MM.1S (cell line): ENCODE data around the gene NLRP11.

Source experiments
- DNase-seq: peaks from one replicate; pipeline ENCODE4 v3.0.0-alpha.2; 2015
- H2AFZ ChIP-seq: fragments of 300-600 bp; sonication (generic); 2 replicates; pipeline ENCODE4 v1.6.0; 2016; ENCODE audit warnings: antibody characterized with exemption, low read length
- H3F3A ChIP-seq: fragments of 300-600 bp; sonication (generic); 2 replicates; pipeline ENCODE4 v1.6.1; 2016; ENCODE audit warnings: mild to moderate bottlenecking, antibody characterized with exemption, low read length, moderate library complexity, mixed read lengths; ENCODE audit not compliant: insufficient read depth
- H3K27ac ChIP-seq: fragments of 300-600 bp; sonication (generic); 2 replicates; pipeline ENCODE4 v1.5.1; 2016; ENCODE audit warnings: mild to moderate bottlenecking, low read length
- H3K27me3 ChIP-seq: fragments of 300-600 bp; sonication (generic); replicated peaks from 2 replicates; pipeline ENCODE4 v1.6.0; 2016; ENCODE audit warnings: low read length; ENCODE audit not compliant: insufficient read depth
- H3K36me3 ChIP-seq: fragments of 300-600 bp; sonication (generic); replicated peaks from 2 replicates; pipeline ENCODE4 v1.6.1; 2016; ENCODE audit warnings: mild to moderate bottlenecking, low read length, mixed read lengths; ENCODE audit not compliant: insufficient read depth
- H3K4me1 ChIP-seq: fragments of 300-600 bp; sonication (generic); 2 replicates; pipeline ENCODE4 v1.6.1; 2016; ENCODE audit warnings: low read length, mixed read lengths
- H3K4me2 ChIP-seq: fragments of 300-600 bp; sonication (generic); 2 replicates; pipeline ENCODE4 v1.6.0; 2016; ENCODE audit warnings: low read depth, low read length
- H3K4me3 ChIP-seq: fragments of 300-600 bp; sonication (generic); 2 replicates; pipeline ENCODE4 v1.5.1; 2016; ENCODE audit warnings: low read length, mixed read lengths
- H3K79me2 ChIP-seq: fragments of 300-600 bp; sonication (generic); 2 replicates; pipeline ENCODE4 v1.6.1; 2016; ENCODE audit warnings: mixed run types, low read length, mixed read lengths
- H3K9ac ChIP-seq: fragments of 300-600 bp; sonication (generic); 2 replicates; pipeline ENCODE4 v1.6.1; 2016; ENCODE audit warnings: low read length, mixed read lengths
- H3K9me2 ChIP-seq: fragments of 300-600 bp; sonication (generic); replicated peaks from 2 replicates; pipeline ENCODE4 v1.6.1; 2016; ENCODE audit warnings: mild to moderate bottlenecking, low read length, mixed read lengths; ENCODE audit not compliant: insufficient read depth
- H3K9me3 ChIP-seq: fragments of 300-600 bp; sonication (generic); replicated peaks from 2 replicates; pipeline ENCODE4 v1.6.1; 2016; ENCODE audit warnings: mild to moderate bottlenecking, low read length, mixed read lengths; ENCODE audit not compliant: insufficient read depth
- H4K20me1 ChIP-seq: fragments of 300-600 bp; sonication (generic); 2 replicates; pipeline ENCODE4 v1.6.1; 2016; ENCODE audit warnings: mild to moderate bottlenecking, low read length, moderate library complexity, mixed read lengths; ENCODE audit not compliant: insufficient read depth
- EZH2 ChIP-seq: fragments of 300-600 bp; sonication (generic); optimal IDR thresholded peaks from 2 replicates; pipeline ENCODE3; 2017; ENCODE audit warnings: low read depth, mild to moderate bottlenecking, antibody characterized with exemption, low read length, mixed read lengths
- EZH2phosphoT487 ChIP-seq: fragments of 300-600 bp; sonication (generic); IDR thresholded peaks from 2 replicates; pipeline ENCODE4 v1.6.1; 2018; ENCODE audit warnings: antibody characterized with exemption, low read length
- TF ChIP-seq, protein P1 (sequence below): fragments of 300-600 bp; sonication (generic); IDR thresholded peaks from 2 replicates; pipeline ENCODE4 v1.5.1; 2016; ENCODE audit warnings: antibody characterized with exemption, low read length, mixed read lengths

NLRP11 gene

DNA sequence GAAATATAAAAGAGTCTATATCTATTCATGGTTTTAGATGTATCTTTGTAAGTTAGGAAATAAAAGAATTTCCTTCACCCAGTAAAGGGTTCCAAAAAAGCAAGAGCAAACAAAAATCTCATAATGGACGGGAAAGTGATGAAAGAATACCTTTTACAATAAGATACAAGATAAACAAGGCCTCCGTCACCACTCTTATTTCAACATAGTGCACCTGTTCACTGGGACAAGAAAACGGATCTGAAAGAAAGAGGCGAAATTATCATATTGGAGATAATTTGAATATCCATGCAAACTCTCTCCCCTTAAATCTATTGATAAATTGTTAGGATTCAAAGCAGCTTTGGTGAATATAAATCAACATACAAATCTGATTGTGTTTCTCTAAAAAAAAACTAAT, 877 bp upstream of the NLRP11 start:
- Histone ChIP-seq H3K9ac (no peak overlapping the region), H3K9me2 (no peaks in the 10 kb centered on the region), H3K4me1 (peaks cover 37% of the 10 kb centered on the region), H2AFZ (no peak overlapping the region), H3F3A (peaks cover 30% of the 10 kb centered on the region), H3K9me3 (no peaks in the 10 kb centered on the region), H3K79me2 (no peaks in the 10 kb centered on the region), H3K4me3 (no peak overlapping the region), H3K27ac (peak overlapping the region; percentile 21; the same call in 1 of the 2 replicates), H3K4me2 (no peak overlapping the region), H3K36me3 (no peaks in the 10 kb centered on the region; the same call in 1 of the 2 replicates), H4K20me1 (no peaks in the 10 kb centered on the region), H3K27me3 (no peaks in the 10 kb centered on the region)
- DNase-seq: no peak
- TF ChIP-seq EZH2phosphoT487 (no peak), EZH2 (no peak)
- TF ChIP-seq, protein P1, sequence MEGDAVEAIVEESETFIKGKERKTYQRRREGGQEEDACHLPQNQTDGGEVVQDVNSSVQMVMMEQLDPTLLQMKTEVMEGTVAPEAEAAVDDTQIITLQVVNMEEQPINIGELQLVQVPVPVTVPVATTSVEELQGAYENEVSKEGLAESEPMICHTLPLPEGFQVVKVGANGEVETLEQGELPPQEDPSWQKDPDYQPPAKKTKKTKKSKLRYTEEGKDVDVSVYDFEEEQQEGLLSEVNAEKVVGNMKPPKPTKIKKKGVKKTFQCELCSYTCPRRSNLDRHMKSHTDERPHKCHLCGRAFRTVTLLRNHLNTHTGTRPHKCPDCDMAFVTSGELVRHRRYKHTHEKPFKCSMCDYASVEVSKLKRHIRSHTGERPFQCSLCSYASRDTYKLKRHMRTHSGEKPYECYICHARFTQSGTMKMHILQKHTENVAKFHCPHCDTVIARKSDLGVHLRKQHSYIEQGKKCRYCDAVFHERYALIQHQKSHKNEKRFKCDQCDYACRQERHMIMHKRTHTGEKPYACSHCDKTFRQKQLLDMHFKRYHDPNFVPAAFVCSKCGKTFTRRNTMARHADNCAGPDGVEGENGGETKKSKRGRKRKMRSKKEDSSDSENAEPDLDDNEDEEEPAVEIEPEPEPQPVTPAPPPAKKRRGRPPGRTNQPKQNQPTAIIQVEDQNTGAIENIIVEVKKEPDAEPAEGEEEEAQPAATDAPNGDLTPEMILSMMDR: no peak

DNA sequence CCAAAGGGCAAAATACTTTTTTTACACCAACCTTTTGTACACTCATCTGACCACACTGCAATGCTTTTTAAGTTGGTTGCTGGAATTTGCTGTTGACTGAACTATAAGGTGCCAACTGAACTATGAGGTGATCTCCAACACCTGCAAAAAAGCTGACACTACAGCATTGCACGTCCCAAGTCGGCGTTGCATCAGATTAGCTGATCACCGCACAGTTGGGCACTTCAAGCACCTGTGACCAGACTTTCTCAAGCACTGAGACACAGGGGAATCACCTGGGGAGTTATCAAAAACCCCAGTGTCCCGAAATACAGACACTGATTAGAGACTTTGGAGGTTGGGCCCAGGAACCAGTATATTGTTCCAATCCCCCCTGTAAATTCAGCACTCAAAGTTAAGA, 1.1 kb downstream of the NLRP11 start:
- no peak overlapping the region for H3K4me3 ChIP-seq

DNA sequence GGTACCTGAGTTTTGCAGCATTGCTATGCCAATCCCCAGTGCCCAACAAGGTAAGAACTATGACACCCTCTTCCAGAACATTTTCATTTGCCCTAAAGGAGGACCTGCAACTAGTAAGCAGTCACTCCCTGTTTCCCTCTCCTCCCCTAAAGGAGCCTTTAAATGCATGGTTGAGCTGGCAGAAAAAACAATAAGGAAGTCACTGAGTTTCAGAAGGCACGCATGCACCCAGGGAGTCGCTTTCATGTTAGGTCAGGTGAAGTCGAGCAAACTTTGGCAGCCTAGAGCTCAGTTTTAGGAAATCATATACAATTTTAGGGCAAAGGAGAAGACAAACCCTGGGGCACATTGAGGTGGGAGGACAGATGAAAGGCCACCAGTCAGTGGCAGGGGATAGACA, 11.8 kb downstream of the NLRP11 start:
- H3K9ac ChIP-seq: peak overlapping the region; percentile 84
- no peak for TF ChIP-seq EZH2
- TF ChIP-seq, protein P1: no peak
- no peak for TF ChIP-seq EZH2phosphoT487
- no peaks in the 10 kb centered on the region for H3K27me3 ChIP-seq
- peak overlapping the region; percentile 48 for H3K4me3 ChIP-seq
- H3K36me3 ChIP-seq: no peaks in the 10 kb centered on the region
- no peaks in the 10 kb centered on the region for H3K9me3 ChIP-seq
- peak overlapping the region; percentile 83 for H3K4me2 ChIP-seq
- H3F3A ChIP-seq: peaks cover 29% of the 10 kb centered on the region
- H2AFZ ChIP-seq: peak overlapping the region; percentile 20; the same call in 1 of the 2 replicates
- H3K27ac ChIP-seq: peak overlapping the region; percentile 99
- no peaks in the 10 kb centered on the region for H4K20me1 ChIP-seq
- peak; percentile 65 for DNase-seq
- peaks cover 44% of the 10 kb centered on the region for H3K4me1 ChIP-seq
- no peaks in the 10 kb centered on the region for H3K9me2 ChIP-seq
- no peaks in the 10 kb centered on the region for H3K79me2 ChIP-seq

More for the DNA sequence above, 1.1 kb downstream of the NLRP11 start:
- no peaks in the 10 kb centered on the region for H3K9me3 ChIP-seq
- peaks cover 37% of the 10 kb centered on the region for H3K4me1 ChIP-seq
- no peaks in the 10 kb centered on the region; the same call in 1 of the 2 replicates for H3K36me3 ChIP-seq
- peak; percentile 99 for DNase-seq
- peaks cover 30% of the 10 kb centered on the region for H3F3A ChIP-seq
- no peak overlapping the region for H2AFZ ChIP-seq
- TF ChIP-seq EZH2 (no peak), EZH2phosphoT487 (no peak)
- TF ChIP-seq, protein P1: no peak
- H3K9me2 ChIP-seq: no peaks in the 10 kb centered on the region
- peak overlapping the region; percentile 99 for H3K27ac ChIP-seq
- no peaks in the 10 kb centered on the region for H3K27me3 ChIP-seq
- peak overlapping the region; percentile 78 for H3K9ac ChIP-seq
- peak overlapping the region; percentile 50; the same call in 1 of the 2 replicates for H3K4me2 ChIP-seq
- H3K79me2 ChIP-seq: no peaks in the 10 kb centered on the region
- H4K20me1 ChIP-seq: no peaks in the 10 kb centered on the region
